Caki2 (cell line): ENCODE data around the gene PRRC2B. TPM values are rescaled to one million over a fixed set of nuclear protein-coding genes. Genes with fewer than 3 reads are reported as not detected.
"Not testable (repeated sequence)": the region's sequence is repeated elsewhere in the genome, so short reads cannot be mapped to it uniquely, and the experiment has no call there.

Experiments used
- DNase-seq: peaks from one replicate; pipeline ENCODE4 v3.0.0-alpha.2; 2015; ENCODE audit warnings: low read depth
- in situ Hi-C: cut with HindIII; loops from 2 replicates; pipeline ENCODE4 v1.10.0; 2016; ENCODE audit warnings: low sequenced_read_pairs, low pct_unique_long_range_greater_than_20kb, mixed read lengths
- total RNA-seq: library from RNA; depleted of rRNA; stranded (reverse); fragments of >200 nt; shearing (Covaris generic); gene quantifications from 2 replicates; pipeline ENCODE4 v1.2.3, GENCODE V29; 2014; ENCODE audit warnings: low replicate concordance

PRRC2B gene
- total RNA-seq, 1 experiment from 2014 or later = 35.4 TPM

DNA sequence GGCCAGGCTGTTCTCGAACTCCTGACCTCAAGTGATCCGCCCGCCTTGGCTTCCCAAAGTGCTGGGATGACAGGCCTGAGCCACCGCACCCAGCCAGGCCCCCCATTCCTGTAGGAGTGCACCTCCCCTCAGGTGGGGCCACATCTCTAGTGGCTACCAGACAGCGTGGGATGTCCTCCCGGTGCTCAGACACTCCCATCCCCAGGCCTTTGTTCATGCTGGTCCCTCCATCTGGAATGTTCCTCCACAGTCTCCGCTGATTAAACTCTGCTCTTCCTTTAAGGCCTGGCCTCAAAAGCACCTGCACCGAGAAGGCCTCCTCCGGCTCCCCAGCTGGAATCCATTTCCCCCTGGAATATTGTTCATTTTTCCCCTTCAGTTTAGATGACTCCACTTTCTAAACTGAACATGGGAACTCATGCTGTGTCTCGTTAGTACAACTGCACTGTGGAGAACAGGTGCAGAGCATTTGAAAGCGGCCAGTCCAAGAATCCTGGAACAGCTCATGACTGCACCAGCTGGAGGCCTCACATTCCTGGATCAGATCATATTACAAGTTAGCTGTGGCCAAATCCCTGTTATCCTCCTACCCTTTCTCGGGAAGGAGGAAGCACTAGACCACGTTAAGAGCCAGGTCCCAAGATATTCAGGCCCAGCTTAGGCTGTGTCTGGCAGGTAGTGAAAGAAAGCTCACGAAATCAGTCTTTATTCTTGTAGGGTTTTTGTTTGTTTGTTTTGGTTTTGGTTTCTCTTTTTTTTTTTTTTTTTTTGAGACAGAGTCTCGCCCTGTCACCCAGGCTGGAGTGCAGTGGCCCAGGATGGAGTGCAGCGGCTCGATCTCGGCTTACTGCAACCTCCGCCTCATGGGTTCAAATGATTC is 10.8 kb upstream of the PRRC2B start:
- peak; percentile 56 for DNase-seq
- in situ Hi-C loops = no loop called here

DNA sequence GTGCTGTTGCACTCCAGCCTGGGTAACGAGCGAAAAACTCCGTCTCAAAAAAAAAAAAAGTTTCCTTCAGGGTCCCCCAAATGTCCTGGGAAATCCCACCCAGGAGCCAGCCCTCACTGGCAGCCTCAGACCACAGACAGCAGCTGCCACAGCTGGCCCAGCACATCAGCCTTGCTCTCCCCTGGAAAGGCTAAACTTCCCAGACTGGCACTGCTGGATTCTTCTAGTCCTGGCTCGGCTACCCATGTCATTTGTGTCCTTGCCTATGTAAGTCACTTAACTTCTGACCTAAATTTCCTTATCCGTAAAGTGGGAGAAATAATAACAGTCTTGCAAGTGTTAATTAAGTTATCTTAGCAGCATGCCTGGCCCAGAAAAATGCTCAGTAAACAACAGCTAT is 8.6 kb upstream of the PRRC2B start:
- in situ Hi-C loops = no loop called here
- DNase-seq = no peak

- DNase-seq = no peak
- in situ Hi-C loops = no loop called here
Measured at GRCh38 chr9:131386281-131386680, 7.6 kb upstream of the PRRC2B start.

- DNase-seq = no peak
- in situ Hi-C loops = no loop called here
Measured at GRCh38 chr9:131387394-131387793, 6.5 kb upstream of the PRRC2B start.

GRCh38 chr9:131391020-131391419 is 2.9 kb upstream of the PRRC2B start:
- DNase-seq = no peak
- in situ Hi-C loops = no loop called here

DNA sequence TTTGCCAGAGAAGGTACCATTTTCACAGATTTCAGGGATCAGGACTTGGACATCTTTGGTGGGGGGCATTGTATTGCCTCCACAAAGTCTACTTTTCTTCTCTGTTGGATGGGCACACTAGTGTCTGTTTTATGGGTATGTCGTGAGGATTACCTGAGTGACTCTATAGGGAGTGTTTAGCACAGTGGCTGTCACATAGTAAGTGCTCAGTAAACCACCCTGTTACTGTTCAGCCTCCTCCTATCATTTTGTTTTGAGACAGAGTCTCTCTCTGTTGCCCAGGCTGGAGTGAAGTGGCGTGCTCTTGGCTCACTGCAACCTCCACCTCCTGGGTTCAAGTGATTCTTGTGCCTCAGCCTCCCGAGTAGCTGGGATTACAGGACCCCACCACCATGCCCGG is 2.4 kb upstream of the PRRC2B start:
- in situ Hi-C loops = no loop called here
- DNase-seq = no peak

DNA sequence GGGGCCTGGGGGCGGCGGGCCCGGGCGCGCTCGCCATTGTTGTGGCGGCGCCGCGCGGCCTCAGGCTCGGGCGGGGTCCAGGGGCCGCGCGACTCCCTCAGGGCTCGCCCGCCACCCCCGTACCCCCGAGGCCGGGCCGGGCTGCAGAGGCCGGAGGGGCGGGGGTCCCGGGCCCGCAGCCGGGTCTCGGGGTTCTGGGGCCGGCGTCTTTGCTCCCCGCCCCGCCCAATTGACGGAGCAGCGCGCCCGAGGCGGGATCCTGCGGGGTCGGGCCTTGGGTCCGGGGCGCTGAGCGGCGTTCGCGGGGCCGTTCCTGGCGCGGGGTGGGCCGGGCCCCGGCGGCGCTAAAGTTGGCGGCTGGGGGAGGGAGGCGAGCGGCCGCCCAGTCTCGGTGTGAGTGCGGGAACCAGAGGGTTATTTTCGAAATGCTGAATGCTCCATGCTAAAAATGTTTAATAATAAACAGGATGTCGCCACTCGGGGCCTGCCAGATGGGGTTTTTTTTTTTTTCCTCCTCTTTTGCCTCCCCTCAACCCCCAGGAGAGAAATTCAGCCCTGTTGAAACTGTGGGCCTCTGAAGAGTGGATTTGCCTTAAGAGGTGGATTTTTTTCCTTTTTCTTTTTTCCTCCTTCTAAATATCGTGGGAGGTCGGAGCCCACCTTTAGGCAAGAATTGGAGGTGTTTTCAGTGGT is 724 bp downstream of the PRRC2B start:
- peak; percentile 33 for DNase-seq
- in situ Hi-C loops = no loop called here

GRCh38 chr9:131395157-131396098 is 1.5 kb downstream of the PRRC2B start:
- in situ Hi-C loops = no loop called here
- peak; percentile 38 for DNase-seq

- DNase-seq, in situ Hi-C loops: not testable (repeated sequence)
Measured at GRCh38 chr9:131396099-131396479, 2.2 kb downstream of the PRRC2B start.

GRCh38 chr9:131396626-131397025 is 2.7 kb downstream of the PRRC2B start:
- in situ Hi-C loops = no loop called here
- DNase-seq = no peak

GRCh38 chr9:131397100-131397790 is 3.4 kb downstream of the PRRC2B start:
- DNase-seq = peak; percentile 44
- in situ Hi-C loops = no loop called here

- in situ Hi-C loops = no loop called here
- DNase-seq = no peak
Measured at GRCh38 chr9:131398204-131398603, 4.3 kb downstream of the PRRC2B start.

- in situ Hi-C loops = no loop called here
- DNase-seq = no peak
Measured at GRCh38 chr9:131399972-131400371, 6.1 kb downstream of the PRRC2B start.

DNA sequence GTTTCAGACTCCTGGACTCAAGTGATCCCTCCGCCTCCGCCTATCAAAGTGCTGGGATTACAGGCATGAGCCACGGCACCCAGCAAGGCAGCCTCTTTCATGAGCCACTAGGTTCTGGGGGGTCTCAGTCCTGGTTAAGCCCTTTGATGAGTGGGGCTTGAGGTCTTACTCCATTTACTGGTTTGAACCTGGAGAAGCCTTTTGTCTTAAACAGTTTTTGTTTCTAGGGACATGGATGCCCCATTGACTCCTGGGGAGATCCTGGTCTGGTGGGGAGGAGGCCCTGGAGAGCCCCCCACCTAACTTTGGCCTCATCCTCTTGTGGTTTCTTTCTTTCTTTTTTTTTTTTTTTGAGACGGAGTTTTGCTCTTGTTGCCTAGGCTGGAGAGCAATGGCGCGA is 6.7 kb downstream of the PRRC2B start:
- no peak for DNase-seq
- in situ Hi-C loops = no loop called here

- no peak for DNase-seq
- in situ Hi-C loops = no loop called here
Measured at GRCh38 chr9:131402073-131402472, 8.2 kb downstream of the PRRC2B start.

DNA sequence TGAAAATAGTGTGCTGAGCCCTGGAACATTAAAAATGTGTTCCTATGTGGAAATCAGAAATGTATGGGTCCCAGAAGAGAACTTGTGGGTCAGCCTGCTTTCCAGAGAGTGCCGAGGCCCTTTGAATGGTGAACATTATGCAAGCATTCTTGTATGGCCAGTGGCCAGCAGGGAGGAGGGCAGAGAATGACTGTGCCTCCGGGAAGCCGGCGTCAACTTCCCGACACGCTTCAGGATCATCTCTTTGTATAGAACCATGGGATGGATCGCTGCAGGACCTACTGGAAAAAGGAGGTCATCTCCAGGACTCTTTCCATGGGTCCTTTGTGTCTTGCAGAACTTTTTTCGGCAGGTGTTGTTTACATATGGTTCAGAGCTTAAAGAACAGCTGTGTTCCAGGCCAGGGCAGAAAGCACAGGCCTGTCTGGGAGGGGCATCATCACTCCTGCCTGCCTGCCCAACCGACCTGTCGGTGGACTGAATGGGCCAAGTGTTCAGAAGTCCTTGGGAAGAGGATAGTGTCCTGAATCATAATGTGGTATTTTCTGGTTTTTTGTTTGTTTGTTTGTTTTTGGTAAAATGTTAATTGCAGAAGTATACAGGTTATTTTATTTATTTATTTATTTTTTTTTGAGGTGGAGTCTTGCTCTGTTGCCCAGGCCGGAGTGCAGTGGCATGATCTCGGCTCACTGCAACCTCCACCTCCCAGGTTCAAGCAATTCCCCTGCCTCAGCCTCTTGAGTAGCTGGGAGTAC is 9.0 kb downstream of the PRRC2B start:
- in situ Hi-C loops = no loop called here
- DNase-seq = peak; percentile 66

GRCh38 chr9:131403493-131403773 is 9.5 kb downstream of the PRRC2B start:
- in situ Hi-C loops = no loop called here
- DNase-seq = no peak

- in situ Hi-C loops = no loop called here
- DNase-seq = no peak
Measured at GRCh38 chr9:131404581-131404980, 10.7 kb downstream of the PRRC2B start.
